HG03196 (cell line): Measurements from ENCODE around the gene PTGER1.
"Not testable (repeated sequence)": the region's sequence is repeated elsewhere in the genome, so short reads cannot be mapped to it uniquely, and the experiment has no call there.

Experiments used
- ATAC-seq: cut with Tn5 transposase; IDR thresholded peaks from one replicate; pipeline ENCODE4 v1.9.1; 2021; ENCODE audit not compliant: unreplicated experiment

Gene PTGER1

DNA sequence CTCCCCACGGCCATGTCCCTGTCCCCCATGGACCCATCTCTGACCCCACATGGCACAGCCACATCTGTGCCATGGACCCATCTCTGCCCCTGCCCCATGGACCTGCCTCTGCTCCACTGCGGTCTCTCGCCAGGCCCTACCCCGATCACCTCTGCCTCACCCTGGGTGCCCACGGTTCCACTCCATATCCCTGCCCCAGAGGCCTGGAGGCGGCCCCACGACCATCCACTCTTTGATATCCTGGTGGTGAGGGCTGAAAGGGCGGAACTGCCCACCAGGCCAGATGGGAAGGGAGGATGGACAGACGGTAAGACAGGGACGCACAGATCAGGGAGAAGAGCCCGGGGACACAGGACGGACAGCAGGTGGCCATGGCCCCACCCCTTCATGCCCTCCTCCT, 327 bp downstream of the PTGER1 start:
- no peak for ATAC-seq

DNA sequence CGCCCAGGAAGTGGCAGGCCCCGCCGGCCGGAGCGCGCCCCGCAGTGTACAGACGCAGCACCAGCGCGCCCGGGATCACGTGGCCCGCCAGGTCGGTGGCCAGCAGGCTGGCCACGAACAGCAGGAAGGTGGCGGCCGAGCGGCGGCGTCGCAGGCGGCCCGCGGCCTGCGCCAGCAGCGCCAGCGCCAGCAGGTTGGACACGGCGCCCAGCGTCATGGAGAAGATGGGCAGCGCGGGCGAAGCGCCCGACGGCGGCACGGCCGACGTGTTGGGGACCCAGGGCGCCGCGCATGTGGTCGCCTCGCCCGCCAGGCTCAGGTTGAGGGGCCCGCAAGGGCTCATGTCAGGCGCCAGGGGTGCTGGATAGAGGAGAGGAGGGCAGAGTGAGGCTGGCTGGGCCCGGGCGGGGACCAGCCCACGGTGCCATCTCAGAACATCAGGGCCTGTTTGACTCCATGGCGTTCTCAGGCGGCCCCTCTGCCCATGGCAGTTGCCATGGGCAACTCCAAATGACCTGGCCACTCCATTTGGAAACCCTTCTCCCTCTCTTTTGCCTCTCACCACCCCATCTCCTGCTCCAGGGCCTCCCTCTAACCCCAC, 1.1 kb downstream of the PTGER1 start:
- ATAC-seq = no peak

DNA sequence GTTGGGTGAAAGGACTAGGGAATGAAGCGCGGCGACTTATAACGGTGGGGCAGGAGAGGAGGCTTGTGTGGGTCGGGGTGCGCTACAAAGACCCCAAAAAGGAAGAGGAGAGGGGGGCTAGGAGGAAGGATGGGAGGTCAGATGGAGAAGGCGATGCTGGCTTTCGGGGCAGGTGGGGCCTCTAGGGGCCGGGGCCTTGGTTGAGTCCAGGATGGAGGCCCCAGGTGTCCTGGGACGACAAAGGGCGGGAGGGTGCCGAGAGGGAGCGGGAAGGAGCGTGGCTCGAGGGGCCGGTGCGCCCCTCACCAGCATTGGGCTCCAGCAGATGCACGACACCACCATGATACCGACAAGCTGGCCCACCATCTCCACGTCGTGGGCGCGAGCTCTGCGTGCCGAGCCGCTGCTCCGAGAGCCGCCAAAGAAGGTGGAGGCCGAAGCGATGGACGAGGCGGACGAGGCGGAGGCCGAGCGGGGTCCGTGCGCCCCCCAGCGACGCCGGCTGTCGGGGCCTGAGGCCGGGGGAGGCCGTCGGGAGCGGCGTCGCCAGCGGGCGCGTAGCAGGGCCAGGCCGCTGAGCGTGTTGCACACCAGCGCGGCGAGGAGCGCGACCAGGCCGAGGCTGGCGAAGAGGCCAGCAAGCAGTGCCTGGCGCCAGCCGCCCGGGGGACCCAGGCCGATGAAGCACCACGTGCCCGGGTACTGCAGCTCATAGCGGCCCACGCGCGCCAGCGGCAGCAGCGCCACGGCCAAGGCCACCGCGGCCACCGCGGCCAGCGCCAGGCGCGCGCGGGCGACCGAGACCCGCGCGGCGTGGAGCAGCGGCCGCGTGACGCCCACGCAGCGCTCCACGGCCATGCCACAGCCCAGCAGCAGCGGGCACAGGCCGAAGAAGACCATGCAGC, 1.8 kb downstream of the PTGER1 start:
- no peak for ATAC-seq

DNA sequence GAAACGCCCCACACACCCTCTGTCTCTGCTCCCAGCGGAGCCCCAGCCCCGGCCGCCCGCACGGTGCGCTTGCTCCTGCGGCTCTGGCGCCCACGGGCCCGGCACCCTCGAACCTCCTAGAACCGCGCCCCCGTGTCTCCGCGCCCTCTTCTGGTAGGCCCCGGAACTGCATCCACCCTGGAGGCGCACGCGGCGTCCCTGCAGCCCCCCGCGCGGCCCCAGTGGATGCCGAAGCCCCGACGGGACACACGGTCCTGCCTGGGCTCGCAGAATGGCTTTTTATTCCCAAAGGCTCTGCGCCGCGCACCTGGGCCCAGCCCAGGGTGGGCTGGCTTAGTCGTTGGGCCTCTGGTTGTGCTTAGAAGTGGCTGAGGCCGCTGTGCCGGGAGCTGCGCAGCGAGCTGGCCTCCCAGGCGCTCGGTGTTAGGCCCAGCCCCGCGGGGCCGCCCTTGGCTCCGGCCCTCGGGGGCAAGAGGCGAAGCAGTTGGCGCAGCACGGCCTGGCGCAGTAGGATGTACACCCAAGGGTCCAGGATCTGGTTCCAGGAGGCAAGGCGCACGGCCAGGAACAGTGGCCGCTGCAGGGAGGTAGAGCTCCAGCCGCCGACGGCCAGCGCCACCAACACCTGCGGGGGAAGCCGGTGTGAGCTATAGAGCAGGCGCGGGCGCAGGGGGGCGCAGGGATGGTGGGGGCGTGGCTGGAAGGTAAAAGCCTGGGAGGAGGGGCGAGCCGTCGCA, 2.8 kb downstream of the PTGER1 start:
- ATAC-seq = no peak

DNA sequence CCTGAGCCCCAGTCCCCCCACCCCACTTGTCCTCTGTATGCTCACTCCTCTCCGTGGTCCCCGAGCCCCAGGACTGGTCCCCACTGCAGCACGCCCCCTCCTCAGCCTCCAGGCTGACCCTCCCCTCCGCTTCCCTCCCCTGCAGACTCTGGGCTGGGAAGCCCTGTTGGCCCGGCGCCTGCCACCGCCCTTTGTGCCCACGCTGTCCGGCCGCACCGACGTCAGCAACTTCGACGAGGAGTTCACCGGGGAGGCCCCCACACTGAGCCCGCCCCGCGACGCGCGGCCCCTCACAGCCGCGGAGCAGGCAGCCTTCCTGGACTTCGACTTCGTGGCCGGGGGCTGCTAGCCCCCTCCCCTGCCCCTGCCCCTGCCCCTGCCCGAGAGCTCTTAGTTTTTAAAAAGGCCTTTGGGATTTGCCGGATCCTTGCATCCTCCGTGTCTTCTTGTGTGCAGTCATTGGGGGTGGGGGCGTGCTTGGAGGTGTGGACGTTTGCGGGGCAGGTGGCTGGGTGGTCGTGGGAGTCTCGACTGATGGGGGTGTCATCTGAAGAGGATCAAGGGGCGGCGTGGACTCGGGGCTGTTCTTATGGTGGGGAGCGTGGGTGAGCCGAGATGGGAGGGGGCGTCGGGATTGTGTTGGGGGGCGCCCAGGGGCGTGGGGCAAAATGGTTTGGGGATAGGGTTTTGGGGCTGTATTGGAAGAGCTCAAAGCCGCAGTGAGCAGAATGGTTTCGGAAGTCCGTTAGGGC, 3.5 kb downstream of the PTGER1 start:
- no peak for ATAC-seq

DNA sequence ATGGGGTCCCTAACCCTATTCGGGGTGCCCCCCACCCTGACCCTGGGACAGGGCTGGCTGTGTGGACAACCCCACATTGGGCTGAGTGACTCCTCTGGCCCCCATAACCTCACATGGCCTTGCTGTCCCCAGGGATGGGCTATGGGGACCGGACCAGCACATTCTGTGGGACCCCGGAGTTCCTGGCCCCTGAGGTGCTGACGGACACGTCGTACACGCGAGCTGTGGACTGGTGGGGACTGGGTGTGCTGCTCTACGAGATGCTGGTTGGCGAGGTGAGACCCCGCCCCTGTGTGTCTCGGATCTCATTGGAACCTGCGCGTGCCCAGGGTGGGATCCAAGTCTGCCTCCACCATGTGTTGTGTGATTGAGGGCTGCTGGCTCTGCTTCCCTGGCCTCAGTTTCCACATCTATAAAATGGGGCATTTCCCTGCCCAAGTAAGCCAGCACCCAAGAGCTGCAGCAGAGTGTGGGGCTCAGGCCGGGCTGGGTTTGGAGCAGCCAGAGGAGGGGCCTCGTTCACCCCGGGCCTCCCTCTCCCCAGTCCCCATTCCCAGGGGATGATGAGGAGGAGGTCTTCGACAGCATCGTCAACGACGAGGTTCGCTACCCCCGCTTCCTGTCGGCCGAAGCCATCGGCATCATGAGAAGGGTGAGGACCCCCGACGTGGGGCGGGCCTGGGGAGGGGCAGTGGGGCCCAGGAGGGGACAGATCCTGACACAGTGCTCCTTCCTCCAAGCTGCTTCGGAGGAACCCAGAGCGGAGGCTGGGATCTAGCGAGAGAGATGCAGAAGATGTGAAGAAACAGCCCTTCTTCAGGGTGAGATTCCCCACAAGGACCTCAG, 4.9 kb downstream of the PTGER1 start:
- no peak for ATAC-seq

DNA sequence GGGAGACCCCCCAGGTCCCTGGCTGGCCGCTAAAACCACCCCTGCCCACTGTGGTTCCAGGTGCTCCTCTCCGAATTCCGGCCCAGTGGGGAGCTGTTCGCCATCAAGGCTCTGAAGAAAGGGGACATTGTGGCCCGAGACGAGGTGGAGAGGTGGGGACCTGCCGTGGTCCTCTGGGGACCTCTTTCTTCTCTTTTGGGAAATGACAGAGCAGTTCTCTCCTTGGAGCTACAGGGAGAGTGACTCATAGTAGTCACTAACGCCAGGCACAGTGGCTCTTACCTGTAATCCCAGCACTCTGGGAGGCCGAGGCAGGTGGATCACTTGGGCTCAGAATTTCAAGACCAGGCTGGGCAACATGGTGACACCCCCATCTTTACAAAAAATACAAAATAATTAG, 7.3 kb downstream of the PTGER1 start:
- ATAC-seq = no peak

DNA sequence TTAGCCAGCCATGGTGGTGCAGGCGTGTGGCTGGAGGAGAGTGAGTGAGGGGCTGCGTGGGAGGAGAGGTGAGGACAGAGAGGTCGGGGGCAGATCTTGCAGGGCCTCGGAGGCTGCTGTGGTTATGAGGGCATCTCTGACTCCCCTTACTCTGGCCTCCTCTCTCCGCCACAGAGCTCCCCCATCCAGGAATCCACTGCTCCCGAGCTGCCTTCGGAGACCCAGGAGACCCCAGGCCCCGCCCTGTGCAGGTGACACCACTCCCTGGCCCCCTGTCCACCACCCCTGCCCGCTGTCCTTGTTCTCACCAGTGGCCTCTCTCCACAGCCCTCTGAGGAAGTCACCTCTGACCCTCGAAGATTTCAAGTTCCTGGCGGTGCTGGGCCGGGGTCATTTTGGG, 7.8 kb downstream of the PTGER1 start:
- no peak for ATAC-seq

DNA sequence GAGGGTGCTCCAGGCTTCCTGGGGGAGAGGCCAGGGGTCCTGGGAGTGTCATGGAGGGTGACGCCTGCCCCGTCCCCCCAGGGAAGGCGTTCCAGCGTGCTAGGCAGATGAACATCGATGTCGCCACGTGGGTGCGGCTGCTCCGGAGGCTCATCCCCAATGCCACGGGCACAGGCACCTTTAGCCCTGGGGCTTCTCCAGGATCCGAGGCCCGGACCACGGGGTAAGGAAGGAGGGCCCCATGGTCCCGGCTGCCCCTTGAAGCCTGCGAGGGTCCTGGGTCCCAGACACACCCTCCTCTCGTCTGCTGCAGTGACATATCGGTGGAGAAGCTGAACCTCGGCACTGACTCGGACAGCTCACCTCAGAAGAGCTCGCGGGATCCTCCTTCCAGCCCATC, 11.4 kb downstream of the PTGER1 start:
- ATAC-seq = no peak

DNA sequence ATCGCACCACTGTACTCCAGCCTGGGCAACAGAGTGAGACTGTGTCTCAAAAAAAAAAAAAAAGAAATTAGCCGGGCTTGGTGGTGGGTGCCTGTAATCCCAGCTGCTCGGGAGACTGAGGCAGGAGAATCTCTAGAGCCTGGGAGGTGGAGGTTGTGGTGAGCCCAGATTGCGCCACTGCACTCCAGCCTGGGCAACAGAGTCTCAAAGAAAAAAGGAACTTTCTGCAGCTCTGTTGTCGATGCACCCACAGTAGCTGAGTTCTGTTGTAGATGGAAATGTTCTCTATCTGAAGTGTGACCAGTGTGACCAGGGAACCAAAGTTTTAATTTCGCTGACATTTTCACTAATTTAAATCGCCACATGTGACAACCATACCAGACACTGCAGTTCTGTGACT, 12.8 kb downstream of the PTGER1 start:
- ATAC-seq = not testable (repeated sequence)

DNA sequence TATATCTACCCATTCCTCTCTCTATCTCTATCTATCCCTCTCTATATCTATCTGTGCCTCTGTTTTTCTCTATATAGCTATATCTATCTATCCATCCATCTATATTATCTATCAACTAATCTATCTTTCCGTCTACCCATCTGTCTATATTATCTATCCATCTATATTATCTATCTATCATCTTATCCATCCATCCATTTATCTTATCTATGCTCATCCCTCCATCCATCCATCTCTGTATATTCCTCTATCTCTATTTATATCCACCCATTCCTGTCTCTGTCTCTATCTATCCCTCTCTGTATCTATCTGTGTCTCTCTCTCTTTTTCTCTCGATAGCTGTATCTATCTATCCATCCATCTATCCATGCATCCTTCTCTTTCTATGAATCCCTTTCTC, 14.2 kb downstream of the PTGER1 start:
- no peak for ATAC-seq

DNA sequence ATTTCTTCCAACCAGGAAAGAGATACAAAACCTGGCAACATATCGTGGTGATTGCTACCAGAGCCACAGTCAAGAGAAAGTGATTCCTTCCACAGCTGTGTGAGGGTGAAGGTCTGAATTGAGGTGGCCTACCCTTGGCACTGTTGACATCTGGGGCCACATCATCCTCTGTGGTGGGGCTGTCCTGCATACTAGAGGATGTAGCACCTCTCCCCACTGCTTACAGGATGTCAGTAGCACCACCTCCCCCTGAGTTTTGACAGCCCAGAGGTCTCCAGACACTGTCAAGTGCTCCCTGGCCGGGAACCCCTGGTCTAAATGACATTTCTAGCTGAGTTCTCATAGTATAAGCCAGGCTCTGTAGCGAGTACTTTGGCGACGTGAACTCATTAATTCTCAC, 15.5 kb downstream of the PTGER1 start:
- no peak for ATAC-seq

DNA sequence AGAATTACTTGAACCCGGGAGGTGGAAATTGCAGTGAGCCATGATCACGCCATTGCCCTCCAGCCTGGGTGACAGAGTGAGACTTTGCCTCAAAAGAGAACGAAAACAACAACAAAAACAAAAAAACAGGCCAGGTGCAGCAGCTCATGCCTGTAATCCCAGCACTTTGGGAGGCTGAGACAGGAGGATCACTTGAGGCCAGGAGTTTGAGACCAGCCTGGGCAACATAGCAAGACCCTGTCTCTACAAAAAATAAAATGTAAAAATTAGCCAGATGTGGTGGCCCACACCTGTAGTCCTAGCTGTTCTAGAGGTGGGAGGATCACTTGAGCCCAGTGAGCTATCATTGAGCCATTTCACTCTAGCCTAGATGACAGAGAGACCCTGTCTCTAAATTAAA, 22.9 kb downstream of the PTGER1 start:
- ATAC-seq = not testable (repeated sequence)

DNA sequence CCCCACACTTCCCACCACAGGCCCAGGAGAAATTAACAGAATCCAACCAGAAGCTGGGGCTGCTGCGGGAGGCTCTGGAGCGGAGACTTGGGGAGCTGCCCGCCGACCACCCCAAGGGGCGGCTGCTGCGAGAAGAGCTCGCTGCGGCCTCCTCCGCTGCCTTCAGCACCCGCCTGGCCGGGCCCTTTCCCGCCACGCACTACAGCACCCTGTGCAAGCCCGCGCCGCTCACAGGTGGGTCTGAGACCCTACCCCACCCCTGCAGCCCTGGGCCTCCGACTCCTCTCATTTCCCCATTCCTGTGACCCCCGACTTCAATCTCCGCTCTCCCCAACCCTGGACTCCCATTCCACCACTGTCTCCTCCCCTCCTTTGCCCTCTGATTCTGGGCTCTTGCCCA, 24.3 kb downstream of the PTGER1 start:
- ATAC-seq = no peak

DNA sequence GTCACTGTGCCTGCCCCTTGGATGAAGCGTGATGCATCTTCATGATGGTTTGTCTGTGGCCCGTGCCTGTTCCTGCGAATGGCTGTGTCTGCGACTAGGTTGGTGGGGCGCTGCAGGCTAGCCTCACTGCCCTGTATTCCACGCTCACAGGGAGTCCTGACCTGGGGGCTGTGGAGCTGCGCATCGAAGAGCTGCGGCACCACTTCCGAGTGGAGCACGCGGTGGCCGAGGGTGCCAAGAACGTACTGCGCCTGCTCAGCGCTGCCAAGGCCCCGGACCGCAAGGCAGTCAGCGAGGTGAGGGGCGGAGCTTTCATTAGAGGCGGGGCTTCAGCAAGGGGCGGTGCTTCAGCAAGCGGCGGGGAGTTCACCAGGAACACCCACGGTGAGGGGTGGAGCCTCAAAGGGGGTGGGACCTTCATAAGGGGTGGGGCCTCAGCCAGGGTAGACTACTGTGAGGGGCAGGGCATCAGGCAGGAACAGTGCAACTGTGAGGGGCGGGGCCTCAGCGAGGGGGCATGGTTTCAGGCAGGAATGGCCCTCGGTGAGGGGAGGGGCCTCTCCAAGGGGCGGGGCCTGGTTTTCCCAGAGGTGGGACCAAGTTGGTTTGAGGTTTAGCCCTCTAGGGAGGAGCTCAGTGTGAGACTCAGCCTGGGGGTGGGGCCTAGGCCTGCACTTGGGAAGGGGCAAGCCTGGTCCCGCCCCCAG, 24.8 kb downstream of the PTGER1 start:
- ATAC-seq = no peak

DNA sequence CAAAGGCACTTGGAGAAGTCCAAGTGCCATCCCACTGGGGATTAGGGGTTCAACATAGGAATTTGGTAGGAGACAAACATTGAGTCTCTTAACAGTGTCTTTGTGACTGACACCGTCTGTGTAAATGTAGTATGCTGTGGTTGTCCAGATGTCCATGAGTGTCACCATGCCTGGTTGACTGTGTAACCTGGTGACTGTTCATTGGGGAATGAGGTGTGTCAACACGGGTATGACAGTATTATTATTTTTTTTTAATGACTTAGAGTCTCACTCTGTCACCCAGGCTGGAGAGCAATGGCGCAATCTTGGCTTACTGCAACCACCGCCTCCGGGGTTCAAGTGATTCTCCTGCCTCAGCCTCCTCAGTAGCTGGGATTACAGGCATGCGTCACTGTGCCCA, 25.8 kb downstream of the PTGER1 start:
- no peak for ATAC-seq

DNA sequence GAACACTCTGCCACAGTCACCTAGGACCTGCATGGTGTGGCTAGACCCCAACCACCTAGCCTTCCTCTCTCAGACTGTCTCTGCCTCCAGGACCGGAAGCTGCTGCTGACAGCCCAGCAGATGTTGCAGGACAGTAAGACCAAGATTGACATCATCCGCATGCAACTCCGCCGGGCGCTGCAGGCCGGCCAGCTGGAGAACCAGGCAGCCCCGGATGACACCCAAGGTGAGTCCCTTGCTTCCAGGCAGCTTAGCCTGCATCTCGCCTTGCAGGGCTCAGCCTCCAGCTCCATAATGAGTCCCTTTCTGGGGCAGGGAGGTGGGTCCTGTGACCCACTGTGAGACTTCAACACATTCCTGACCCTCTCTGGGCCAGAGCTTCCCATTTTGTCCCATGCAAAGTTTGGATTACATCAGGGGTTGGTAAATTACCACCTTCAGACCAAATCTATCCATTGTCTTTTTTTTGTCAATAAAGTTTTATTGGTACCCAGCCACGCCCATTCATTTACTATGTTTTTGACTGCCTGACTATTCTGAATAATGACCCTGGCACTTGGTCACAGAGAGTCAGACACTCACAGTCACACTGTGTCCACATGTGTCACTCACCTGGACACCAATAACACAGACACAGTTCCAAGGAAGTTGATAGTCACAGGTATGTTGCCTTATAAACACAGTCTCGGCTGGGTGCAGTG, 28.7 kb downstream of the PTGER1 start:
- ATAC-seq = no peak

DNA sequence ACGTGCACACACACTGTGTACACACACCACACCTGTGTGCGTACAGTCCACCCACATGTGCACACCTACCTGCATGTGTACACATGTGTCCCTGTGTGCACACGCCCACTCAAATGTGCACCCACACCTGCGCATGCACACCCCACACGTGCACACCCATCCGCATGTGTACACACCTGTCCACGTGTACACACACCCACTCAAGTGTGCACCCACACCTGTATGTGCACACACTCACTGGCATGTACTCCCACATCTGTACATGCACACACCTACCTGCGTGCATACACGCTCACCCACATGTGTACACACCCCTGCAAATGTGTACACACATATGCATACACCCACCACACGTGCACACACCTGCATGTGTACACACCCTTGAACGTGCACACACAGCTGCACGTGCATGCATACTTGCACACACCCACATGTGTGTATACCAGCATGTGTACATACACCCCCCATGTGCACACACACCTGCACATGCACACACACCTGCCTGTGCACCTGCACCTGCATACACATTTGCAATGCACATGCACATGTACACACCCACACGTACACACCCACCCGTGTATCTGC, 31.4 kb downstream of the PTGER1 start:
- no peak for ATAC-seq
